ENCODE data around the gene APCDD1L.

Gene APCDD1L

DNA sequence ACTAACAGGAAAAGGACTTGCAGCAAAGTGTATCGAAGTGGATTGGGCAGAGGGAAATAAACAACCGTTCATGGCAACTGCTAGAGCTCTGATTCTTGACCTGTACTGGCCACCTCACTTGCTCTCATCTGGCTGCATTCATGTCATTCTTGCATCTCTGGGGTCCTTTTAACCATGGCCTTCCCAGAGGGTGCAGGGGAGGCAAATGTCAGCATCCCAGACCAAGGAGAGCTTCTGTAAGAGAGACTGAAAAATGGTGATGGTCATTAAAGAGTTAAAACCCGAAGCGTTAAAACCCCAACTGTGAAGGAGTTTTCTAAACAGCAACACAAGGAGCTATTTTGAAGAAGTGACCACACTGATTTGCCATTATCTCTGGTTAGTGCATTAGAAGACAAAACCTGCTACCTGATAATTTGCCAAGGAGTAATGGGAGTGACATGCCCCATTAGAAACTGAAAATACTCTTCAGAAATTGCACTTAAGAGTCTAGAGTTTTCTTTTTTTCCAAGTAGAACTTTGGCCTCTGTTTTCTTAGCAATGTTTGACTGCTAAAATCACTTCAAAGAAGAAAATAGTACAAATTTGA is 62.4 kb downstream of the APCDD1L start:
- ChIA-PET CTCF (interaction anchor here (1.0 to 1.2 kb wide), 2 partner anchors 10 to 31 kb away, joined by 3 to 5 read pairs; no protein-coding TSS in a partner anchor), POLR2A (interaction anchor here (0.5 kb wide), 1 partner anchor 17 kb away, joined by 3 read pairs; no protein-coding TSS in a partner anchor)
- TF ChIP-seq, protein P1, sequence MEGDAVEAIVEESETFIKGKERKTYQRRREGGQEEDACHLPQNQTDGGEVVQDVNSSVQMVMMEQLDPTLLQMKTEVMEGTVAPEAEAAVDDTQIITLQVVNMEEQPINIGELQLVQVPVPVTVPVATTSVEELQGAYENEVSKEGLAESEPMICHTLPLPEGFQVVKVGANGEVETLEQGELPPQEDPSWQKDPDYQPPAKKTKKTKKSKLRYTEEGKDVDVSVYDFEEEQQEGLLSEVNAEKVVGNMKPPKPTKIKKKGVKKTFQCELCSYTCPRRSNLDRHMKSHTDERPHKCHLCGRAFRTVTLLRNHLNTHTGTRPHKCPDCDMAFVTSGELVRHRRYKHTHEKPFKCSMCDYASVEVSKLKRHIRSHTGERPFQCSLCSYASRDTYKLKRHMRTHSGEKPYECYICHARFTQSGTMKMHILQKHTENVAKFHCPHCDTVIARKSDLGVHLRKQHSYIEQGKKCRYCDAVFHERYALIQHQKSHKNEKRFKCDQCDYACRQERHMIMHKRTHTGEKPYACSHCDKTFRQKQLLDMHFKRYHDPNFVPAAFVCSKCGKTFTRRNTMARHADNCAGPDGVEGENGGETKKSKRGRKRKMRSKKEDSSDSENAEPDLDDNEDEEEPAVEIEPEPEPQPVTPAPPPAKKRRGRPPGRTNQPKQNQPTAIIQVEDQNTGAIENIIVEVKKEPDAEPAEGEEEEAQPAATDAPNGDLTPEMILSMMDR (IDR thresholded peaks at IDR 0.05; ENCODE audit: control extremely low read depth, extremely low read depth, low read depth, missing control alignments): no peak
- DNase-seq (ENCODE audit: extremely low spot score): no peak

DNA sequence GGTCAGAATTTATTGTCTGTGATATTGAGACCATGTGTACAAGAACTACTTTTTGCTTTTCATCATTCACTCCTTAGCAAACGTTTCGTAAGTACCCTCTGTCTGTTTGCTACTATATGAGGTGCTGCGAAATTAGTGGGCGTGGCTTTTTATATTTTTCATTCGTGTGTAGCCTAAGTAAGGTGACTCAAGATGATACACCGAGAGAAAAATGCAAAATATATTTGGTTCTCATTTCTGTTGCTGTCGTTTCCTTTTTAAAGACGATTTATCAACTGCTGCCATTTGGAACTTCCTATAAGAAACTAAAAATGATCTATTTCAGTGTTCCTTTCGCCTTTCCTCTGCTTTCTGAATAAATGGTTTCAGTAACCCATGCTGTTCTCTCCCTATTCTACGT is 64.9 kb downstream of the APCDD1L start:
- TF ChIP-seq, protein P1 (IDR thresholded peaks at IDR 0.05; ENCODE audit: control extremely low read depth, extremely low read depth, low read depth, missing control alignments): no peak
- ChIA-PET CTCF (interaction anchor here (1.1 to 3.8 kb wide), 4 partner anchors 9 to 215 kb away, joined by 3 to 27 read pairs (median 3); no protein-coding TSS in a partner anchor), POLR2A (no interaction called here)
- peak; percentile 46 for DNase-seq (ENCODE audit: extremely low spot score)

DNA sequence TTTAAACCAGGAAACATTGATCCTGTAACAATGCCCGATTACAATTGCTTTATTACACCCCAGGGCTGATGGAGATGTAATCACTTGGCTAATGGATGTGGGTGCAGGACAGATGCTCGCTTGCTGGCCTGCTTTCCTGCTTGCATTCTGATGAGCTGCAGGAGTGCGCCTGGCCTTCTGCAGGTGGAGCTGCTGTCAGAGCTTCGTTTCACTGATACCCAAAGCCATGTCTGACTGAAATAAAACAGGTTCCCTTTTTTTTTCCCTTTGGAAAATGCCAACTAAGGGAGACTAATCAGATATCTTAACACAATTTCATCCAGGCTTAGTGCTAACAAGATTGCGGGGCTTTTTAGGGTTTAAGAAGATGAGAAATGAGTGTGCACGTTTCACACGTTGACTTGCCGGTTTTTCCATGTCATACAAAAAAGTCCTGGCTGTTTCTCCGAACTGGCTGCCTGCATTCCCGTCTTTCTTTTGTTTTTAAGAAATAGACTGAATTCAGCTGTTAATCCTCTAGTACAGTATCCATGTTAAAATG is 65.4 kb downstream of the APCDD1L start:
- ChIA-PET POLR2A (no interaction called here), CTCF (interaction anchor here (1.1 to 3.8 kb wide), 4 partner anchors 9 to 214 kb away, joined by 3 to 27 read pairs (median 3); no protein-coding TSS in a partner anchor)
- DNase-seq (ENCODE audit: extremely low spot score): no peak
- TF ChIP-seq, protein P1 (IDR thresholded peaks at IDR 0.05; ENCODE audit: control extremely low read depth, extremely low read depth, low read depth, missing control alignments): no peak

DNA sequence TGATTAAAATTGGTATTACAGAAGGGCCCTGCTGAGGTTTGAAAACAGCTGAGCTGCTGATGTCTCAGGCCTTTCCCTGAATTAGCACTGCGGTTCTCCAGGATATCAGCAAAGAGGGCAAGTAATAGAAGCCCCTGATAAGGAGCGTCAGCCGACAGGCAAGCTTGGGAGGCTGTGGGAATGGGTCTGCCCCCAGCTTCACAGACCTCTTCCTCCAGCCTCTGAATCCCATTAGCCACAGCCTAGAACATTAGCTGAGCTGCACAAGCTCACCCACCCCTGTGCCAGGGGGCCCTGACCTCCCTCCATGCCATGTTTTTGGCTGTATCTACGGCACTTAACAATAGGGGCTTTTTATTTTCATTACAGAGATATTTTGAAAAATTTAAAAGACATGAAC is 66.2 kb downstream of the APCDD1L start:
- TF ChIP-seq, protein P1 (IDR thresholded peaks at IDR 0.05; ENCODE audit: control extremely low read depth, extremely low read depth, low read depth, missing control alignments): no peak
- ChIA-PET CTCF (interaction anchor here (1.2 to 3.8 kb wide), 5 partner anchors 8 to 214 kb away, joined by 3 to 31 read pairs (median 18); no protein-coding TSS in a partner anchor), POLR2A (no interaction called here)
- no peak for DNase-seq (ENCODE audit: extremely low spot score)

DNA sequence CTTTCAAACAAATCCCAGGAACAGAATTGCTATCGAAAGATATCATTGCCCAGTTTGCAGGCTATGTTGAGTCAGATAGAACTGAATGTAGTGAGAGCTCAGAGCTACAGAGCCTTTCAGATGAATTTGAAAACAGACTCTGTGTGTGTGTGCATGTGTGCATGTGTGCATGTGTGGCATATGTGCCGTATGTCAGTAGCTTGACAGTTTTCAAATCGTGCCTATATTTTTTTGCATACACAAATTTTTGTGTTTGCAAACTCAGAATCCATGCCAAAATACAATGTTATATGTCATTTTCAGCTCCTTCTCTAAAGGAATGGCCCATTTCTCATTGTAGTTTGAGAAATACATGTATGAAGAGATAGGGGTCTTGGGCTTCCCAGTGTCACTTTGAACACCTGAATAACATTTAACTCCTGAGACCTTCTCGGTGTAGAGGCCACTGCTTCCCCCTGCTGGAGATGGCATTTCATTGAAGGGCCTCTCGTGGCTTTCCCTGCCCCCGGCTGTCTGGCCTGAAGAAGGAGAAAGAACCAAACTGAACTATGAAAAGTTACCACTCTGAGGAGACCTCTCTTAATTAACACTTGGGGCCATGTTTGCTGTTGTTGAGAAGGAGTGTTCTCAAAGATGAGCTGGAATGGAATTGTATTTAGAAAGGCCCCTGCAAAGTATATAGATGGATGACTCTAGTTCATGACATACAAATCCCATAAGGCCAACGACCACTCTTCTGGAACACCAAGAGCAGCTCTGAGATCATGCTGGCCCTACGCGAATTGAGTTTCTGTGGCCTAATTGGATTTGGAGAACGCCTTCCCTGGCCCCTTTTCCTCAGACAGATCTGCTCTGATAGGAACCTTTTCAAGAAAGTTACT is 67.4 kb downstream of the APCDD1L start:
- ChIA-PET POLR2A (no interaction called here), CTCF (interaction anchor here (0.6 to 3.8 kb wide), 28 partner anchors 9 to 218 kb away, joined by 3 to 31 read pairs (median 4); partner anchors contain the start of gene VAPB)
- peak; percentile 63 for DNase-seq (ENCODE audit: extremely low spot score)
- TF ChIP-seq, protein P1 (IDR thresholded peaks at IDR 0.05; ENCODE audit: control extremely low read depth, extremely low read depth, low read depth, missing control alignments): peak; percentile 83

DNA sequence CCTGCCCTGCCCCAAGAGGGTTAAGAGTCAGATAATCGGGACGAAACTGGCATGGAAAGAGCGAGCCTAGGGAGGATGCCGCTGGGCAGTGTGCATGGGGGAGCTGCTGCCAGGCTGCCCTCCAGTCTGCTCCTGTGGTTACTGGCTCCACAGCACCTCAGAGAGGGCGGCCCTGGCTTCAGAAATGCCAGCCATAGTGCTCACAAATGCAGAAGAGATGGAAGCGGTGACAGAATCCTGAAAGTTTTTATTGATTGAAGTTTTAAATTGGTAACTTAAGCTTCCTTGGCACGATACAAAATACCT is 68.3 kb downstream of the APCDD1L start:
- POLR2A ChIA-PET: no interaction called here
- DNase-seq (ENCODE audit: extremely low spot score): no peak
- CTCF ChIA-PET: interaction anchor here (0.7 to 3.8 kb wide), 17 partner anchors 8 to 215 kb away, joined by 3 to 31 read pairs (median 6); partner anchors contain the start of gene VAPB
- TF ChIP-seq, protein P1 (IDR thresholded peaks at IDR 0.05; ENCODE audit: control extremely low read depth, extremely low read depth, low read depth, missing control alignments): no peak

Data from GM10248 (cell line).